ENCODE measurements around the gene NDUFAF2.
A peak's percentile ranks its signal among the peaks of the same experiment; 100 is the strongest.

NDUFAF2 gene

DNA sequence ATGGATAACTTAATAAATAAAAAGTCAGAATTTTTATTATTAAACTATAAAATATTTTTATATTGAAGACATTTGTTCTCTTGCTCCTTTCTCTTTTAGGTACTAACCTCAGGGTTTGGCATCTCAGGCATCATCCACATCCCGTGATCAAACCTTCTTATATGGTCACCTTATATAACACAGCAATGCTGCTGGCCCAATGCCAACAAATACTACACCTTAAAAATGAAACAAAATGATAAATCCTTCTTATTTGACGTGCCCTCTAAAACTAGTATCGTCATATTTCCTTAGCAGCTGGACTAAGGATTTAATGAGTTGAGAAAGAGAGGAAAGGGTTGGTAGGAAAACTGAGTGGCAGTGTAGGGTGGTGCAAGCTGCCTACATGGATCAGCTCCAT lies 56.6 kb downstream of the NDUFAF2 start:
- TF ChIP-seq, protein P1, sequence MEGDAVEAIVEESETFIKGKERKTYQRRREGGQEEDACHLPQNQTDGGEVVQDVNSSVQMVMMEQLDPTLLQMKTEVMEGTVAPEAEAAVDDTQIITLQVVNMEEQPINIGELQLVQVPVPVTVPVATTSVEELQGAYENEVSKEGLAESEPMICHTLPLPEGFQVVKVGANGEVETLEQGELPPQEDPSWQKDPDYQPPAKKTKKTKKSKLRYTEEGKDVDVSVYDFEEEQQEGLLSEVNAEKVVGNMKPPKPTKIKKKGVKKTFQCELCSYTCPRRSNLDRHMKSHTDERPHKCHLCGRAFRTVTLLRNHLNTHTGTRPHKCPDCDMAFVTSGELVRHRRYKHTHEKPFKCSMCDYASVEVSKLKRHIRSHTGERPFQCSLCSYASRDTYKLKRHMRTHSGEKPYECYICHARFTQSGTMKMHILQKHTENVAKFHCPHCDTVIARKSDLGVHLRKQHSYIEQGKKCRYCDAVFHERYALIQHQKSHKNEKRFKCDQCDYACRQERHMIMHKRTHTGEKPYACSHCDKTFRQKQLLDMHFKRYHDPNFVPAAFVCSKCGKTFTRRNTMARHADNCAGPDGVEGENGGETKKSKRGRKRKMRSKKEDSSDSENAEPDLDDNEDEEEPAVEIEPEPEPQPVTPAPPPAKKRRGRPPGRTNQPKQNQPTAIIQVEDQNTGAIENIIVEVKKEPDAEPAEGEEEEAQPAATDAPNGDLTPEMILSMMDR (IDR thresholded peaks at IDR 0.05; ENCODE audit: low read depth, low read length), result no peak
- no peak overlapping the region for H3K4me3 ChIP-seq (replicated peaks in 1 of 2; ENCODE audit: low read depth in 2 of 2, low read length in 2 of 2)
- no peak for DNase-seq (ENCODE audit: low read depth in 2 of 2)

DNA sequence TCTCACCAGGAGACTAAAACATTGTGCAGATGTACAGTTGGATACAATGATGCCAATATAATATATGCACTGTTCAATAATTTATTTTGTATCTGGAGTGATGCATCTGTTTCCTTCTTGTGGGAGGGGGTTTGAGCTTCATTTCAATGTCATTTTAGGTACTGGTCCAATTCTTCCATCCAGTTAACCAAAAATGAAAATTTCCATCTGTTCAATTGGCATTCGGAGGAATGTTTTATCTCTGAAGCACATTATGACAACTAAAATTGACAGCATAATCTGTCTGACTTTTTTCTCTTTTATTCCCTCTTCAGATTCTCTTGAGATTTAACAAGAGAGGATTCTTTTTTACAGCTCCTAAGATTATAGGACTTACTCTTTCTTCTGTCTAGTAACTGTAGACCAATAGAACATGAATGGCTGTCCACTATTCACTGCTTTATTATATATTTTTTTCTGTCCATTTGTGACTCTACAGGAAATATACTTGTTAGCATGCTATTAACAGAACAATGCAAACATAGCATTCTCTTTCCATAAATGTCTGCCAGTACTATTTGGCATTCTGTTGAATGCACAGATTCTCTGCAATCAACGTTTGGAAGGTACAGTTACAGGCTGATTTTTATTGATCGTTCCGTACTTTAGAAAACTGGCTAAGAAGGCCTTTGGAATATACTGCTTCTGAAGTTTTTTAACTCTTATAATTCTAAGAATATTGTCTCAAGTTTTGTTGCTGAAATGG lies 57.8 kb downstream of the NDUFAF2 start:
- H3K4me3 ChIP-seq (replicated peaks in 1 of 2; ENCODE audit: low read depth in 2 of 2, low read length in 2 of 2), result no peak overlapping the region
- TF ChIP-seq, protein P1 (IDR thresholded peaks at IDR 0.05; ENCODE audit: low read depth, low read length), result no peak
- DNase-seq (ENCODE audit: low read depth in 2 of 2), result no peak

DNA sequence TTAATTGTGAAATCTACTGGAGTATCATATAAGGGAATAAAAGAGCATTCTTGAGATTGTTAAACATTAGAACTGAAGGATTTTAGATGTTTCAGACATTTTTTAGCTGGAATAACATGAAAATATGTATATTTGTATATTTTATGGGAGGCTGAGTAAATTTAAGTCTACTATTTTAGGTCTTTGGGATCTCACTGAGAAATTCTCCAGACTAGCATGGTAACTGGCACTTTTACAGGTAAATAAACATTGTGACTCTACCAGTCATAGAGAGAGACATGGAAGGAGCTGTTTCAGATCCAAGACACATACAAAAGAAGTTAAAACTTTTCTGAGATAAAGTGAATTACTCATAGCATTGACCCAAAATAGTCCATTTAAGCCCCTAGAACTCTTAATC lies 59.4 kb downstream of the NDUFAF2 start:
- TF ChIP-seq, protein P1 (IDR thresholded peaks at IDR 0.05; ENCODE audit: low read depth, low read length), result no peak
- DNase-seq (ENCODE audit: low read depth in 2 of 2), result no peak
- H3K4me3 ChIP-seq (replicated peaks in 1 of 2; ENCODE audit: low read depth in 2 of 2, low read length in 2 of 2), result no peak overlapping the region

DNA sequence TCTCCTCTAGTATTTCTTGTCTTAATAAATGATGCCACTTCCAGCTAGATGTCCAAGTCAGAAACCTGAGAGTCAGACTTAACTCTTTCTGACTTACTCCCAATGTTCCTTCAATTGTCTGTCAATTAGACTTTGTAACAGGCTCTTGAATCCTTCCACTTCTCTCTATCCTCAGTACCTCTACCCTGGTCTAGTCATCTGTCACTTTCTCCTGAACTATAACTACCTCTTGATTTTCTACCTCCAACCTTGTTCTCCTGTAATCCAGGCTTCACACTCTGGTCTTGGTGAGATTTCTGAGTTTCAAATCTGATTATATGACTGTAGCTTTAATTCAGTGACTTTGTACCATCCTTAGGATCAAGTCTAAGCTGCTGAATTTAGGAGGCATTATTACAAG lies 64.9 kb downstream of the NDUFAF2 start:
- no peak for DNase-seq (ENCODE audit: low read depth in 2 of 2)
- no peak overlapping the region for H3K4me3 ChIP-seq (replicated peaks in 1 of 2; ENCODE audit: low read depth in 2 of 2, low read length in 2 of 2)
- TF ChIP-seq, protein P1 (IDR thresholded peaks at IDR 0.05; ENCODE audit: low read depth, low read length), result no peak

DNA sequence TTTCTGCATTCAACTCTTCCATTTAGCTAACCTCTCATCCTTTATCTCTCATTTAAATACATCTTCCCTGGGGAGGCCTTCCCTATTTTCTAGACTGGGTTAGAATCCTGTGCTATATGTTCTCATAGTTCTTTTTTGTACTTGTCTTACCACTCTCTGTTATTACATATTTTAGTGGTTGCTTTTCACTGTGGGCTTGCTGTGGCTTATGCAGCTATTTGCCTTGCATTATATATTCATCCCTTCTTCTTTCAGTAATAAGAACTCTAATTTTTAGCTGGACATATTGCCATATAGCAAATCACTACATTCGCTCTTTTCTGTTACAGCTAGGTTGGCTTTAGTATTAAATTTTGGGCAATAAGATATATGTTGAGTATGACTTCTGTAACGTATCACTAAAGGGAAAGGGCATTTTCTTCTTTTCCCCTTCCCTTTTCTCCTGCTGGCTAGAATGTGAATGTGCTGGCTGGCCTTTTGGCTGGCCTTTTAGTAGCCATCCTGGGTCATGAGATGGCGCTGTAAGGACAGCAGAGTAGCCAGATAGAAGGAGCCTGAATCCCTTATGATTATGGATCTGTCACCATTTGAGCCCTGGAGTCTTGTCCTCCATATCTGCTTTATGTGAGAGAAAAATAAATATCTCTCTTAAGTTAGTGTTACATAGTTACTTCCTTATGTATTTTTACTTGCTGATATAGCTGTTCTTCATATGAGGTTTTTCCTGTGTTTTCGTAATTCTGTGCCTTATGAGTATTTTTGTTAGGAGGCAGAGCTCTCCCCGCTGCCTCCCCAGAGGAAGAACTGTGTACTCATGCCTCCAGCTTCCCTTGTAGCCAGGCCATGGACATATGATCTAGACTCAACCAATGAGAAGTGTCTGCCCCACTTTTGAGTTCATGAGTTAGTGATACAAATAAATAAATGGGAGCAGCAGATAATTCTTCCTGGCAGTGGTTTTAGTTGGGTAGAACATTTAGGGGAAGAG lies 65.8 kb downstream of the NDUFAF2 start:
- TF ChIP-seq, protein P1 (IDR thresholded peaks at IDR 0.05; ENCODE audit: low read depth, low read length), result peak; percentile 37
- DNase-seq (ENCODE audit: low read depth in 2 of 2), result peak; percentile 19 to 34
- no peak overlapping the region for H3K4me3 ChIP-seq (replicated peaks in 1 of 2; ENCODE audit: low read depth in 2 of 2, low read length in 2 of 2)

DNA sequence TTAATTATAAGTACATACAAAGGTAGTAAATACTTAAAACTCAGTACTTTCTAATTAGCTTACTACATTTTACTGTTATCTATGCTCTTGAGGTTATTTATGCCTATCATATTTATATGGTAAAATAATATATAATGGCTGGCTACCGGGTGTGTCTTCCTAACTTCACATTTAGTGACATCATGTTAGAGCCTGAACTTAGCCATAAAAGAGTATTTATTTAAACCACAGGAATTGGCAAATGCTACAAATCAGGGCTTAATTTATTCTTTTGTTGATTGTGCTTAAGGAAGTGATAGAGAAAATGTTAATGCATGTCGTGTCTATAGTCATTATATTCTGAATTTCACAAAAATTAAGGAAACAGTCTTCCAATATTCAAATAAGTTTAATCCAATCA lies 73.1 kb downstream of the NDUFAF2 start:
- TF ChIP-seq, protein P1 (IDR thresholded peaks at IDR 0.05; ENCODE audit: low read depth, low read length), result no peak
- no peak for DNase-seq (ENCODE audit: low read depth in 2 of 2)
- no peak overlapping the region for H3K4me3 ChIP-seq (replicated peaks in 1 of 2; ENCODE audit: low read depth in 2 of 2, low read length in 2 of 2)
